ENCODE results near the gene MECR. TPM values are rescaled to one million over a fixed set of nuclear protein-coding genes. Genes with fewer than 3 reads are reported as not detected.
A peak's percentile ranks its signal among the peaks of the same experiment; 100 is the strongest.

Gene MECR
- total RNA-seq, 1 donor from 2014 or later, result 28.8 TPM

- no peak for DNase-seq (ENCODE audit: low spot score, unreplicated experiment)
- H3K9me3 Mint-ChIP-seq (ENCODE audit: low read depth), result no peaks in the 10 kb centered on the region
- no peak for TF ChIP-seq CTCF (IDR thresholded peaks at IDR 0.05; ENCODE audit: unreplicated experiment)
- H3K36me3 Mint-ChIP-seq (ENCODE audit: insufficient read depth), result peaks cover 6% of the 10 kb centered on the region
- peaks cover 4% of the 10 kb centered on the region for H3K4me1 Mint-ChIP-seq (ENCODE audit: low read depth)
- no peaks in the 10 kb centered on the region for H3K27me3 Mint-ChIP-seq
- no peak overlapping the region for H3K4me3 Mint-ChIP-seq (ENCODE audit: low read depth)
- H3K27ac Mint-ChIP-seq, result no peak overlapping the region
Measured at GRCh38 chr1:29200906-29201594, 29.7 kb downstream of the MECR start.

GRCh38 chr1:29197993-29198392 lies 32.7 kb downstream of the MECR start:
- Mint-ChIP-seq H3K4me3 (ENCODE audit: low read depth) (no peak overlapping the region), H3K27me3 (no peaks in the 10 kb centered on the region), H3K27ac (no peak overlapping the region), H3K4me1 (ENCODE audit: low read depth) (peaks cover 4% of the 10 kb centered on the region), H3K36me3 (ENCODE audit: insufficient read depth) (peaks cover 7% of the 10 kb centered on the region), H3K9me3 (ENCODE audit: low read depth) (no peaks in the 10 kb centered on the region)
- no peak for DNase-seq (ENCODE audit: low spot score, unreplicated experiment)
- no peak for TF ChIP-seq CTCF (IDR thresholded peaks at IDR 0.05; ENCODE audit: unreplicated experiment)

GRCh38 chr1:29197590-29197924 lies 33.2 kb downstream of the MECR start:
- no peak for DNase-seq (ENCODE audit: low spot score, unreplicated experiment)
- Mint-ChIP-seq H3K9me3 (ENCODE audit: low read depth) (no peaks in the 10 kb centered on the region), H3K36me3 (ENCODE audit: insufficient read depth) (peaks cover 7% of the 10 kb centered on the region), H3K4me3 (ENCODE audit: low read depth) (no peak overlapping the region), H3K4me1 (ENCODE audit: low read depth) (peaks cover 1% of the 10 kb centered on the region), H3K27me3 (no peaks in the 10 kb centered on the region), H3K27ac (no peak overlapping the region)
- TF ChIP-seq CTCF (IDR thresholded peaks at IDR 0.05; ENCODE audit: unreplicated experiment), result peak; percentile 57

GRCh38 chr1:29196863-29197589 lies 33.7 kb downstream of the MECR start:
- H3K9me3 Mint-ChIP-seq (ENCODE audit: low read depth), result no peaks in the 10 kb centered on the region
- H3K4me3 Mint-ChIP-seq (ENCODE audit: low read depth), result no peak overlapping the region
- TF ChIP-seq CTCF (IDR thresholded peaks at IDR 0.05; ENCODE audit: unreplicated experiment), result no peak
- H3K36me3 Mint-ChIP-seq (ENCODE audit: insufficient read depth), result peaks cover 8% of the 10 kb centered on the region
- no peak for DNase-seq (ENCODE audit: low spot score, unreplicated experiment)
- no peaks in the 10 kb centered on the region for H3K27me3 Mint-ChIP-seq
- H3K4me1 Mint-ChIP-seq (ENCODE audit: low read depth), result no peaks in the 10 kb centered on the region
- no peak overlapping the region for H3K27ac Mint-ChIP-seq

GRCh38 chr1:29195881-29196291 lies 34.8 kb downstream of the MECR start:
- H3K9me3 Mint-ChIP-seq (ENCODE audit: low read depth), result peaks cover 2% of the 10 kb centered on the region
- H3K4me1 Mint-ChIP-seq (ENCODE audit: low read depth), result no peaks in the 10 kb centered on the region
- H3K27ac Mint-ChIP-seq, result no peak overlapping the region
- H3K36me3 Mint-ChIP-seq (ENCODE audit: insufficient read depth), result peaks cover 13% of the 10 kb centered on the region
- no peak for DNase-seq (ENCODE audit: low spot score, unreplicated experiment)
- H3K4me3 Mint-ChIP-seq (ENCODE audit: low read depth), result no peak overlapping the region
- no peaks in the 10 kb centered on the region for H3K27me3 Mint-ChIP-seq
- no peak for TF ChIP-seq CTCF (IDR thresholded peaks at IDR 0.05; ENCODE audit: unreplicated experiment)

Measured in progenitor cell of endocrine pancreas (in vitro differentiated cells).